AG10803 (cell line): ENCODE measurements around the gene ST3GAL6.

ENCODE experiments used
- DNase-seq: peaks from one replicate; pipeline ENCODE4 v3.0.0; 2010; ENCODE audit warnings: low read depth
- H3K4me3 ChIP-seq: 2 replicates; pipeline ENCODE4 v1.5.1; 2011; ENCODE audit warnings: mild to moderate bottlenecking, low read length, control low read depth
- CTCF ChIP-seq: conservative IDR thresholded peaks from 2 replicates; pipeline ENCODE4 v1.5.1; 2011; ENCODE audit warnings: mild to moderate bottlenecking, low read length, control low read depth, inconsistent platforms

ST3GAL6 gene

DNA sequence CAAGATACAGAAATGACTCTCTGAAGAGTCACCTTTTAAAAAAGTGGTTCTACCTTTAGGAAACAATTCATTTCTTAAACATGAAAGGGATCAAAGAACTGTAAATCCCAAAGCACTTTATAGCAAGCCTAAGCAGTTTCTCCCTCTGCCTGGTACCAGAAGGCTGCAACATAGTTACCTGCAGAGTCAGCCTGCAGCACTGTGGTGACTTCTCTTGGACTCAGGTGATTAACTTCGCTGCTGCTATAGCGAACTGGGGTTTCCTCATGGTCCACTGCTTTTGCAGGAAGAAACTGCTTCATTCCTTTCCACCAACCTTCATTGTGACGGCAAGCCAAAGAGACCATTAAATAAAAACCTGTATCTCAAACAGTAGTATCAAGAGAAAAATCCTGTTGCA, 37.3 kb downstream of the ST3GAL6 start:
- H3K4me3 ChIP-seq: no peak overlapping the region
- TF ChIP-seq CTCF: no peak
- no peak for DNase-seq

- no peak for TF ChIP-seq CTCF
- DNase-seq: no peak
- H3K4me3 ChIP-seq: no peak overlapping the region
These were observed 38.1 kb downstream of the ST3GAL6 start for GRCh38 chr3:98801043-98801747.

- no peak overlapping the region for H3K4me3 ChIP-seq
- DNase-seq: no peak
- no peak for TF ChIP-seq CTCF
These were observed 42.4 kb downstream of the ST3GAL6 start for GRCh38 chr3:98805571-98805970.

DNA sequence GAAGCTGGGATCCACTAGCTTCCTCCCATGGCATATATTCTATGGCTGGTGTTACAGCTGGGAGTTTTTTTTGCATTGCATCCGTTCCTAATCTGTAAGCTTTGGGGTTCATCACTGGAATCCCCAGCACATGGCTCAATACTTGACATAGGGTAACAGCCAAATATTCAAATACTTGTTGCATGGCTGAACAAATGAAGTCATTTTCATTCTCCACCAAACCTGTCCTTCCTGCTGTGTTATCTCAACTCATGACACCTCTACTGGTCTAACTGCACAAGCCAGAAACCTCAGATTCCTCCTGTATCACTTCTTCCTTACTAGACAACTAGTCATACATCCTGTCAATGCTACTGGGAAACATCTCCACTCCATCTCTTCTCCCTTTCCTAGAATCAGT, 43.4 kb downstream of the ST3GAL6 start:
- DNase-seq: no peak
- TF ChIP-seq CTCF: no peak

DNA sequence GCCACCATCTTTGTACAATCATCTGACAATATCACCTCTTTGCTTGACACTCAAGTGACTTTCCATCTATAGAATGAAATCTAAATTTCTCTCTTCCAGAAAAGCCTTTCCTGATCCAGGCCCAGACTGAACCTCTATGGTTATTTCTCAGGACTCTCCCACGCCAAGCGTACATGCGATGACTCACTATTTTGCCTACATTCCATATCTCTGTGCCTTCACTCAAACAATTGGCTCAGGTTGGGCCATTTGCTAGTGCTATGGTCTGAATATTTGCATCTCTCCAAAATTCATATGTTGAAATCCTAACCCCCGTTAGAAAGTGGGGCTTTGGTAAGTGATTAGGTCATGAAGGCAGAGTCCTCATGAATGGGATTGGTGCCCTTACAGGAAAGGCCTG, 43.9 kb downstream of the ST3GAL6 start:
- DNase-seq: no peak
- no peak for TF ChIP-seq CTCF
- H3K4me3 ChIP-seq: no peak overlapping the region

More for the DNA sequence above, 43.4 kb downstream of the ST3GAL6 start:
- H3K4me3 ChIP-seq: no peak overlapping the region

DNA sequence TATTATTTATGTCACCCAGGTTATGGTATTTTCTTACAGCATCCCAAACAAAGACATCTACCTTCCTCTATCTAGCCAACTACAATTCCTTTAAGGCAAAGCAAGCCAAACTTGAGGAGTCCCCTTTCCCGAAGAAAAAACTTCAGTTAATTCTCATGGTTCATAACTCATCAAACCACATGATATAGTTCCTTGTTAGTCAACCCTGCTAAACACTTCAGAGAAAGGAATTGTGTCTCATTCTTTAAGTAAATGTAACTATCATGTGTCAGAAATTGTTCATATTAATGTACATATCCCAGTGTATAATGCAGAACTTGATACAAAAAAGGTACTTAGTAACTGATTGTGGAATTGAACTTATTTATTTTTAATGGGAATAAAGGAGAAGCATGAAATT, 44.4 kb downstream of the ST3GAL6 start:
- no peak for TF ChIP-seq CTCF
- DNase-seq: no peak
- H3K4me3 ChIP-seq: no peak overlapping the region

GRCh38 chr3:98808071-98808470, 44.9 kb downstream of the ST3GAL6 start:
- H3K4me3 ChIP-seq: no peak overlapping the region
- no peak for DNase-seq
- TF ChIP-seq CTCF: no peak
